ENCODE results near the gene SOX18.

SOX18 gene

GRCh38 chr20:64064145-64064698, 14.8 kb upstream of the SOX18 start:
- no peak for DNase-seq (ENCODE audit: low spot score)
- in situ Hi-C loops (cut with MboI; ENCODE audit: low sequenced_read_pairs, unreplicated experiment): no loop called here
- TF ChIP-seq CTCF (IDR thresholded peaks at IDR 0.05; ENCODE audit: borderline replicate concordance, control extremely low read depth, extremely low read depth, insufficient read depth, missing control alignments): no peak

- in situ Hi-C loops (cut with MboI; ENCODE audit: low sequenced_read_pairs, unreplicated experiment): no loop called here
- TF ChIP-seq CTCF (IDR thresholded peaks at IDR 0.05; ENCODE audit: borderline replicate concordance, control extremely low read depth, extremely low read depth, insufficient read depth, missing control alignments): no peak
- DNase-seq (ENCODE audit: low spot score): no peak
Measured at GRCh38 chr20:64063389-64064144, 14.1 kb upstream of the SOX18 start.

GRCh38 chr20:64062596-64063388, 13.4 kb upstream of the SOX18 start, which contains the start of gene TCEA2:
Gene TCEA2 (plus strand): TSS chr20:64063198. CDS start chr20:64063313, 115 bp downstream.
- in situ Hi-C loops (cut with MboI; ENCODE audit: low sequenced_read_pairs, unreplicated experiment): no loop called here

GRCh38 chr20:64062276-64062595, 12.8 kb upstream of the SOX18 start:
- no peak for TF ChIP-seq CTCF (IDR thresholded peaks at IDR 0.05; ENCODE audit: borderline replicate concordance, control extremely low read depth, extremely low read depth, insufficient read depth, missing control alignments)
- in situ Hi-C loops (cut with MboI; ENCODE audit: low sequenced_read_pairs, unreplicated experiment): no loop called here
- DNase-seq (ENCODE audit: low spot score): no peak

More at GRCh38 chr20:64062596-64063388, 13.4 kb upstream of the SOX18 start, which contains the start of gene TCEA2:
- TF ChIP-seq CTCF (IDR thresholded peaks at IDR 0.05; ENCODE audit: borderline replicate concordance, control extremely low read depth, extremely low read depth, insufficient read depth, missing control alignments): no peak
- DNase-seq (ENCODE audit: low spot score): peak; percentile 98

GRCh38 chr20:64058536-64058935, 9.1 kb upstream of the SOX18 start:
- TF ChIP-seq CTCF (IDR thresholded peaks at IDR 0.05; ENCODE audit: borderline replicate concordance, control extremely low read depth, extremely low read depth, insufficient read depth, missing control alignments): no peak
- in situ Hi-C loops (cut with MboI; ENCODE audit: low sequenced_read_pairs, unreplicated experiment): no loop called here
- no peak for DNase-seq (ENCODE audit: low spot score)

- peak; percentile 95 for TF ChIP-seq CTCF (IDR thresholded peaks at IDR 0.05; ENCODE audit: borderline replicate concordance, control extremely low read depth, extremely low read depth, insufficient read depth, missing control alignments)
- in situ Hi-C loops (cut with MboI; ENCODE audit: low sequenced_read_pairs, unreplicated experiment): no loop called here
- peak; percentile 92 for DNase-seq (ENCODE audit: low spot score)
Measured at GRCh38 chr20:64057628-64058498, 8.4 kb upstream of the SOX18 start.
